T-cell (primary cell): ENCODE results near the gene WIPF2. TPM values are rescaled to one million over a fixed set of nuclear protein-coding genes. Genes with fewer than 3 reads are reported as not detected.
A peak's percentile ranks its signal among the peaks of the same experiment; 100 is the strongest.

Experiments used
- ATAC-seq, 4 experiments: fragments of 200-7000 bp in 3 of 4; fragments of 150-1000 bp in 1 of 4; cut with Tn5 transposase; replicated peaks in 1 of 4; 1 replicate in 3 of 4; 2 replicates in 1 of 4; pipeline ENCODE4 v1.10.0; 2021; ENCODE audit warnings: moderate library complexity in 3 of 4, mild to moderate bottlenecking in 2 of 4, moderate number of reproducible peaks in 1 of 4
- CTCF ChIA-PET, 2 donors: fragments of 300-600 bp; sonication (Branson Sonifier 250); formaldehyde crosslinking; loops; one replicate each; lab custom pipeline; 2022; ENCODE audit warnings: antibody characterized with exemption in 2 of 2; lab: Charles Lee
- POLR2A ChIA-PET, 2 donors: fragments of 300-600 bp; sonication (Branson Sonifier 250); formaldehyde crosslinking; loops; one replicate each; lab custom pipeline; 2022; ENCODE audit warnings: antibody characterized with exemption in 2 of 2; lab: Charles Lee
- DNase-seq, 35 experiments: peaks; one replicate each; pipeline versions ENCODE4 v3.0.0 to v3.0.0-alpha.2; 2013 to 2023
- H3K27ac ChIP-seq: one replicate; pipeline ENCODE4 v1.5.1; 2013; ENCODE audit warnings: low read length
- H3K27me3 ChIP-seq, 2 experiments: replicated peaks in 1 of 2; 1 replicate in 1 of 2; 2 replicates in 1 of 2; pipeline versions ENCODE4 v1.6.1 to v1.7.0; 2013; ENCODE audit warnings: low read length in 1 of 2, mixed read lengths in 1 of 2; ENCODE audit not compliant: control insufficient read depth in 2 of 2, insufficient read depth in 2 of 2; ENCODE audit errors: extremely low read depth in 1 of 2
- H3K36me3 ChIP-seq, 2 donors: 1 replicate in 1 of 2; 2 replicates in 1 of 2; pipeline versions ENCODE4 v1.6.1 to v1.7.0; 2013; ENCODE audit warnings: low read length in 1 of 2; ENCODE audit not compliant: control insufficient read depth in 2 of 2, insufficient read depth in 1 of 2; ENCODE audit errors: extremely low read depth in 1 of 2
- H3K4me1 ChIP-seq, 2 experiments: 1 replicate in 1 of 2; 2 replicates in 1 of 2; pipeline versions ENCODE4 v1.6.1 to v1.7.0; 2013; ENCODE audit warnings: low read length in 2 of 2, mixed read lengths in 1 of 2; ENCODE audit not compliant: insufficient read depth in 2 of 2, control insufficient read depth in 1 of 2; ENCODE audit errors: extremely low read depth in 1 of 2
- H3K4me3 ChIP-seq, 2 donors: 1 replicate in 1 of 2; 2 replicates in 1 of 2; pipeline versions ENCODE4 v1.5.1 to v1.7.0; 2013; ENCODE audit warnings: mild to moderate bottlenecking in 2 of 2, low read length in 1 of 2, moderate library complexity in 1 of 2; ENCODE audit not compliant: control insufficient read depth in 1 of 2; ENCODE audit errors: extremely low read depth in 1 of 2
- H3K9me3 ChIP-seq: 2 replicates; pipeline ENCODE4 v1.7.0; 2013
- H3K27ac Mint-ChIP-seq, 2 donors: one replicate each; pipeline ENCODE4 v1.8.0; 2020 to 2021; ENCODE audit warnings: mild to moderate bottlenecking in 2 of 2, mixed read lengths in 2 of 2
- H3K27me3 Mint-ChIP-seq, 2 donors: one replicate each; pipeline ENCODE4 v1.8.0; 2021 to 2022; ENCODE audit warnings: mixed read lengths in 2 of 2
- H3K36me3 Mint-ChIP-seq: one replicate; pipeline ENCODE4 v1.8.0; 2021; ENCODE audit warnings: mixed read lengths
- H3K4me1 Mint-ChIP-seq, 3 donors: one replicate each; pipeline ENCODE4 v1.8.0; 2020 to 2022; ENCODE audit warnings: mixed read lengths in 3 of 3, mild to moderate bottlenecking in 1 of 3
- H3K4me3 Mint-ChIP-seq, 3 donors: one replicate each; pipeline ENCODE4 v1.8.0; 2020 to 2022; ENCODE audit warnings: mild to moderate bottlenecking in 3 of 3, mixed read lengths in 3 of 3, moderate library complexity in 3 of 3
- H3K9me3 Mint-ChIP-seq, 3 donors: one replicate each; pipeline ENCODE4 v1.8.0; 2020 to 2022; ENCODE audit warnings: mixed read lengths in 3 of 3
- WGBS: methylation state at CpG from one replicate; pipeline ENCODE4 v1.1.5; 2013; ENCODE audit warnings: missing lambda C conversion rate; ENCODE audit not compliant: insufficient coverage; 5-methylcytosine and 5-hydroxymethylcytosine counted together
- total RNA-seq, 35 experiments: library from RNA in 6 of 35; stranded (reverse) in 6 of 35; fragments of 120-200 nt in 1 of 35; gene quantifications; one replicate each; pipeline versions ENCODE4 v1.2.1 to v1.2.4 and lab custom pipeline; 2013 to 2026

WIPF2 gene
- total RNA-seq, 5 donors from 2014 or later (not counting 1 experiment from before 2014, with no cell fraction given), result 23.1 to 42.1 (median 32.1) TPM

GRCh38 chr17:40174514-40174913, 44.6 kb upstream of the WIPF2 start:
- Mint-ChIP-seq H3K27ac (no peak overlapping the region), H3K36me3 (peaks cover 27% of the 10 kb centered on the region), H3K4me3 (no peak overlapping the region), H3K27me3 (no peaks in the 10 kb centered on the region), H3K9me3 (no peaks in the 10 kb centered on the region), H3K4me1 (peaks cover 6 to 10% (median 9%) of the 10 kb centered on the region in 3 donors)
- Histone ChIP-seq H3K36me3 (peaks cover 0 to 42% of the 10 kb centered on the region in 2 donors), H3K27me3 (peaks cover 0 to 4% of the 10 kb centered on the region in 2 experiments), H3K4me3 (no peak overlapping the region), H3K4me1 (peaks cover 0 to 21% of the 10 kb centered on the region in 2 experiments), H3K9me3 (no peaks in the 10 kb centered on the region), H3K27ac (no peak overlapping the region)
- 100% methylated on average over 1 of the region's 1 CpG for WGBS
- DNase-seq (no peak), ATAC-seq (no peak)
- ChIA-PET CTCF (interaction anchor here (0.8 to 1.5 kb wide), 2 partner anchors 8 to 61 kb away, joined by 3 read pairs; no protein-coding TSS in a partner anchor), POLR2A (interaction anchor here in 1 of 2 donors (0.5 to 0.7 kb wide), 2 partner anchors 14 to 114 kb away, joined by 3 to 6 read pairs; no protein-coding TSS in a partner anchor)

GRCh38 chr17:40175928-40176753, 43.0 kb upstream of the WIPF2 start:
- ChIA-PET CTCF (interaction anchor here (0.6 to 1.2 kb wide), 6 partner anchors 15 to 516 kb away, joined by 3 to 4 read pairs (median 4); partner anchors contain the start of gene WIPF2 (in 1 of the 2)), POLR2A (interaction anchor here (0.5 to 0.6 kb wide), 3 partner anchors 12 to 84 kb away, joined by 3 to 9 read pairs (median 3); no protein-coding TSS in a partner anchor)
- Mint-ChIP-seq H3K9me3 (no peaks in the 10 kb centered on the region), H3K36me3 (peaks cover 19% of the 10 kb centered on the region), H3K27me3 (no peaks in the 10 kb centered on the region), H3K4me3 (peak overlapping the region in 1 of 3 donors; percentile 66), H3K27ac (no peak overlapping the region), H3K4me1 (peaks cover 6 to 10% (median 9%) of the 10 kb centered on the region in 3 donors)
- ATAC-seq, result no peak
- no peak overlapping the region for H3K27ac ChIP-seq
- peaks cover 0 to 21% of the 10 kb centered on the region in 2 experiments for H3K4me1 ChIP-seq
- H3K36me3 ChIP-seq, result peaks cover 0 to 26% of the 10 kb centered on the region in 2 donors
- H3K4me3 ChIP-seq, result no peak overlapping the region
- H3K9me3 ChIP-seq, result no peaks in the 10 kb centered on the region
- WGBS, result 100% methylated on average over 1 of the region's 7 CpGs
- no peak for DNase-seq
- peaks cover 0 to 4% of the 10 kb centered on the region in 2 experiments for H3K27me3 ChIP-seq

- Histone ChIP-seq H3K36me3 (peaks cover 0 to 20% of the 10 kb centered on the region in 2 donors), H3K27me3 (peaks cover 0 to 4% of the 10 kb centered on the region in 2 experiments), H3K4me3 (no peak overlapping the region), H3K27ac (no peak overlapping the region), H3K4me1 (peaks cover 0 to 21% of the 10 kb centered on the region in 2 experiments), H3K9me3 (no peaks in the 10 kb centered on the region)
- ATAC-seq (peak in 2 of 4 experiments; percentile 5 to 11), DNase-seq (no peak)
- 100% methylated on average over 1 of the region's 2 CpGs for WGBS
- Mint-ChIP-seq H3K9me3 (no peaks in the 10 kb centered on the region), H3K27me3 (no peaks in the 10 kb centered on the region), H3K4me1 (peaks cover 6 to 10% (median 9%) of the 10 kb centered on the region in 3 donors), H3K4me3 (peak overlapping the region; percentile 53 to 66 (median 58)), H3K27ac (peak overlapping the region in 1 of 2 donors; percentile 1), H3K36me3 (peaks cover 13% of the 10 kb centered on the region)
- CTCF ChIA-PET, result interaction anchor here in 1 of 2 donors (0.6 kb wide), 1 partner anchor 78 kb away, joined by 3 read pairs; no protein-coding TSS in a partner anchor
- POLR2A ChIA-PET, result interaction anchor here (0.5 to 0.6 kb wide), 2 partner anchors 12 to 23 kb away, joined by 3 read pairs; no protein-coding TSS in a partner anchor
Measured at GRCh38 chr17:40176754-40177110, 42.4 kb upstream of the WIPF2 start.

- H3K4me1 Mint-ChIP-seq, result peaks cover 6 to 10% (median 9%) of the 10 kb centered on the region in 3 donors
- H3K4me3 Mint-ChIP-seq, result peak within 1 kb of the TSS; percentile 53 to 66 (median 58)
- peak; percentile 97 to 99 (median 98) for ATAC-seq
- H3K27ac Mint-ChIP-seq, result peak within 1 kb of the TSS in 1 of 2 donors; percentile 1
- ChIA-PET POLR2A (interaction anchor here in 1 of 2 donors (0.7 kb wide), 1 partner anchor 22 kb away, joined by 4 read pairs; no protein-coding TSS in a partner anchor), CTCF (interaction anchor here in 1 of 2 donors (0.6 kb wide), 1 partner anchor 539 kb away, joined by 3 read pairs; no protein-coding TSS in a partner anchor)
- H3K36me3 Mint-ChIP-seq, result peaks cover 7% of the 10 kb centered on the region
- H3K9me3 Mint-ChIP-seq, result no peaks in the 10 kb centered on the region
- H3K36me3 ChIP-seq, result peaks cover 0 to 13% of the 10 kb centered on the region in 2 donors
- H3K27me3 ChIP-seq, result peaks cover 0 to 4% of the 10 kb centered on the region in 2 experiments
- 0% methylated on average over 23 of the region's 57 CpGs for WGBS
- no peaks in the 10 kb centered on the region for H3K27me3 Mint-ChIP-seq
- no peak within 1 kb of the TSS for H3K27ac ChIP-seq
- H3K9me3 ChIP-seq, result no peaks in the 10 kb centered on the region
- DNase-seq, result peak; percentile 55 to 90 (median 79)
- peaks cover 0 to 21% of the 10 kb centered on the region in 2 experiments for H3K4me1 ChIP-seq
- H3K4me3 ChIP-seq, result peak within 1 kb of the TSS; percentile 54 to 56
Measured at GRCh38 chr17:40177275-40177874, 41.7 kb upstream of the WIPF2 start, which contains the start of gene RAPGEFL1. TSS of gene RAPGEFL1 (plus strand) at chr17:40177470. CDS start at chr17:40177862, 392 bp downstream.

- H3K4me3 ChIP-seq, result no peak overlapping the region
Measured at GRCh38 chr17:40178021-40178601, 41.0 kb upstream of the WIPF2 start.

More at GRCh38 chr17:40178021-40178601, 41.0 kb upstream of the WIPF2 start:
- POLR2A ChIA-PET, result interaction anchor here (0.6 to 0.7 kb wide), 2 partner anchors 21 to 221 kb away, joined by 3 to 4 read pairs; no protein-coding TSS in a partner anchor
- no peaks in the 10 kb centered on the region for H3K9me3 Mint-ChIP-seq
- no peaks in the 10 kb centered on the region for H3K9me3 ChIP-seq
- H3K27ac ChIP-seq, result no peak overlapping the region
- peaks cover 0 to 12% of the 10 kb centered on the region in 2 donors for H3K36me3 ChIP-seq
- ATAC-seq (peak in 1 of 4 experiments; percentile 2), DNase-seq (peak in 1 of 35 experiments; percentile 8)
- H3K36me3 Mint-ChIP-seq, result peaks cover 7% of the 10 kb centered on the region
- H3K27me3 Mint-ChIP-seq, result no peaks in the 10 kb centered on the region
- CTCF ChIA-PET, result no interaction called here
- peak overlapping the region in 2 of 3 donors; percentile 59 to 66 for H3K4me3 Mint-ChIP-seq
- H3K27ac Mint-ChIP-seq, result no peak overlapping the region
- WGBS, result 43% methylated on average over 20 of the region's 46 CpGs
- peaks cover 0 to 21% of the 10 kb centered on the region in 2 experiments for H3K4me1 ChIP-seq
- H3K4me1 Mint-ChIP-seq, result peaks cover 6 to 10% (median 9%) of the 10 kb centered on the region in 3 donors
- peaks cover 0 to 4% of the 10 kb centered on the region in 2 experiments for H3K27me3 ChIP-seq
